ENCODE results near the gene AIG1.

- TF ChIP-seq CTCF (IDR thresholded peaks at IDR 0.05 in 2 of 3, conservative IDR thresholded peaks at IDR 0.05 in 1 of 3; ENCODE audit: borderline replicate concordance in 1 of 3, insufficient read depth in 1 of 3, low read depth in 2 of 3, low read length in 2 of 3) (no peak), FOSL1 (IDR thresholded peaks at IDR 0.05; ENCODE audit: low read depth) (no peak), POLR2A (IDR thresholded peaks at IDR 0.05; ENCODE audit: borderline replicate concordance, extremely low read depth, insufficient read depth, insufficient read length) (no peak), POLR2AphosphoS5 (IDR thresholded peaks at IDR 0.05; ENCODE audit: low read depth, low read length) (no peak), EZH2phosphoT487 (IDR thresholded peaks at IDR 0.05; ENCODE audit: borderline replicate concordance) (no peak)
- TF ChIP-seq, protein P1, sequence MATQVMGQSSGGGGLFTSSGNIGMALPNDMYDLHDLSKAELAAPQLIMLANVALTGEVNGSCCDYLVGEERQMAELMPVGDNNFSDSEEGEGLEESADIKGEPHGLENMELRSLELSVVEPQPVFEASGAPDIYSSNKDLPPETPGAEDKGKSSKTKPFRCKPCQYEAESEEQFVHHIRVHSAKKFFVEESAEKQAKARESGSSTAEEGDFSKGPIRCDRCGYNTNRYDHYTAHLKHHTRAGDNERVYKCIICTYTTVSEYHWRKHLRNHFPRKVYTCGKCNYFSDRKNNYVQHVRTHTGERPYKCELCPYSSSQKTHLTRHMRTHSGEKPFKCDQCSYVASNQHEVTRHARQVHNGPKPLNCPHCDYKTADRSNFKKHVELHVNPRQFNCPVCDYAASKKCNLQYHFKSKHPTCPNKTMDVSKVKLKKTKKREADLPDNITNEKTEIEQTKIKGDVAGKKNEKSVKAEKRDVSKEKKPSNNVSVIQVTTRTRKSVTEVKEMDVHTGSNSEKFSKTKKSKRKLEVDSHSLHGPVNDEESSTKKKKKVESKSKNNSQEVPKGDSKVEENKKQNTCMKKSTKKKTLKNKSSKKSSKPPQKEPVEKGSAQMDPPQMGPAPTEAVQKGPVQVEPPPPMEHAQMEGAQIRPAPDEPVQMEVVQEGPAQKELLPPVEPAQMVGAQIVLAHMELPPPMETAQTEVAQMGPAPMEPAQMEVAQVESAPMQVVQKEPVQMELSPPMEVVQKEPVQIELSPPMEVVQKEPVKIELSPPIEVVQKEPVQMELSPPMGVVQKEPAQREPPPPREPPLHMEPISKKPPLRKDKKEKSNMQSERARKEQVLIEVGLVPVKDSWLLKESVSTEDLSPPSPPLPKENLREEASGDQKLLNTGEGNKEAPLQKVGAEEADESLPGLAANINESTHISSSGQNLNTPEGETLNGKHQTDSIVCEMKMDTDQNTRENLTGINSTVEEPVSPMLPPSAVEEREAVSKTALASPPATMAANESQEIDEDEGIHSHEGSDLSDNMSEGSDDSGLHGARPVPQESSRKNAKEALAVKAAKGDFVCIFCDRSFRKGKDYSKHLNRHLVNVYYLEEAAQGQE (IDR thresholded peaks at IDR 0.05; ENCODE audit: low read depth), result no peak
Observed at GRCh38 chr6:143022587-143022986, 38.1 kb upstream of the AIG1 start.
